Uterus (tissue), 4 donors: ENCODE data around the gene OPRM1. TPM values are rescaled to one million over a fixed set of nuclear protein-coding genes. Genes with fewer than 3 reads are reported as not detected.
"Not testable (repeated sequence)": the region's sequence is repeated elsewhere in the genome, so short reads cannot be mapped to it uniquely, and the experiment has no call there.

Experiments
- DNase-seq, 2 donors: peaks; one replicate each; pipeline ENCODE4 v3.0.0-alpha.2; 2019 to 2020
- H3K27ac ChIP-seq, 2 donors: fragments of 200-600 bp; sonication (generic); 1 replicate in 1 of 2; 2 replicates in 1 of 2; pipeline ENCODE4 v1.5.1; 2016 to 2018
- H3K27me3 ChIP-seq, 2 donors: fragments of 200-600 bp; sonication (generic); one replicate each; pipeline ENCODE4 v1.5.1; 2018 to 2019; ENCODE audit warnings: control low read depth in 1 of 2
- H3K36me3 ChIP-seq, 2 donors: fragments of 200-600 bp; sonication (generic); one replicate each; pipeline ENCODE4 v1.5.1; 2019; ENCODE audit warnings: control low read depth in 1 of 2
- H3K4me1 ChIP-seq, 2 donors: fragments of 200-600 bp; sonication (generic); one replicate each; pipeline ENCODE4 v1.5.1; 2018 to 2019; ENCODE audit warnings: control low read depth in 1 of 2
- H3K4me3 ChIP-seq, 2 donors: fragments of 200-600 bp; sonication (generic); 1 replicate in 1 of 2; 2 replicates in 1 of 2; pipeline ENCODE4 v1.5.1; 2018 to 2019; ENCODE audit warnings: mild to moderate bottlenecking in 1 of 2
- H3K9me3 ChIP-seq, 2 donors: fragments of 200-600 bp; sonication (generic); one replicate each; pipeline ENCODE4 v1.5.1; 2019; ENCODE audit warnings: control low read depth in 1 of 2
- CTCF ChIP-seq, 4 experiments: fragments of 200-600 bp in 2 of 4; fragments of 450-650 bp in 2 of 4; sonication (generic) in 2 of 4; IDR thresholded peaks; one replicate each; pipeline ENCODE4 v1.5.1; 2016 to 2019; ENCODE audit warnings: antibody characterized with exemption in 4 of 4, mild to moderate bottlenecking in 2 of 4, moderate library complexity in 1 of 4
- POLR2A ChIP-seq, 2 donors: fragments of 450-650 bp; IDR thresholded peaks; one replicate each; pipeline ENCODE4 v1.6.1; 2016; ENCODE audit warnings: antibody characterized with exemption in 2 of 2, mild to moderate bottlenecking in 1 of 2, moderate library complexity in 1 of 2
- intact Hi-C: fragments of 100-400 bp; cut with DNase I; formaldehyde crosslinking; loops from one replicate; pipeline ENCODE4 v1.15.1; 2023; ENCODE audit warnings: low total_unique reads
- total RNA-seq, 4 donors: library from RNA; depleted of rRNA in 3 of 4; stranded (reverse); fragments of >200 nt in 3 of 4; gene quantifications; one replicate each; pipeline versions ENCODE4 v1.1.0 to v1.2.4, GENCODE V29; 2014 to 2023
- donor health status: DM: yes; HTN: yes; CAD: no.

Gene OPRM1
- total RNA-seq, 4 donors from 2014 or later: 0.14 TPM; not detected in 3

GRCh38 chr6:154170106-154170505 is 131.1 kb downstream of the OPRM1 start:
- TF ChIP-seq CTCF (IDR thresholded peaks at IDR 0.05): no peak
- TF ChIP-seq POLR2A (IDR thresholded peaks at IDR 0.05): no peak

GRCh38 chr6:154172393-154172792 is 133.4 kb downstream of the OPRM1 start:
- H3K9me3 ChIP-seq, H3K27me3 ChIP-seq, intact Hi-C loops, H3K4me3 ChIP-seq, H3K27ac ChIP-seq, H3K4me1 ChIP-seq, H3K36me3 ChIP-seq, DNase-seq: not testable (repeated sequence)

More at GRCh38 chr6:154170106-154170505, 131.1 kb downstream of the OPRM1 start:
- Histone ChIP-seq H3K9me3 (no peaks in the 10 kb centered on the region), H3K4me3 (no peak overlapping the region), H3K4me1 (no peaks in the 10 kb centered on the region), H3K27ac (no peak overlapping the region), H3K27me3 (no peaks in the 10 kb centered on the region), H3K36me3 (no peaks in the 10 kb centered on the region)
- intact Hi-C loops: no loop called here
- no peak for DNase-seq

DNA sequence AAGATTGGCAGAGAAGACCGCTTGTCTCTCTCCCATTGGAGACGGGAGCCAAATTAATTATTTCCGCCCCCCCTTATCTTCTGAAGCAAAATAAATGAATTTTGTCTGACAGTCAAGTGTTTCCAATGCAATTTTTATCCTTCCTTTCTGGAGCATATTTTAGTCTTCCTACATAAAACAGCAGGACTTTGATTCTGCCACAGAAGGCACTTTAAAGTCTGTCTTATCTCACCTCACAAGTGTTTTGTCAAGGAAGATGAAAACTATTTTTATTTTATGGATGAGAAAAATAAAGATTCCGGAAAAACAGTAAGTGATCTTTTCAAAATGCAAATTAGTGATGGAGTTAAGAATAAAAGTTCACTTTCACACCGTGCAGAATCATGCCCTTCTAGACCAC is 140.4 kb downstream of the OPRM1 start:
- no peak for TF ChIP-seq POLR2A (IDR thresholded peaks at IDR 0.05)
- TF ChIP-seq CTCF (IDR thresholded peaks at IDR 0.05): no peak
- H3K36me3 ChIP-seq: no peaks in the 10 kb centered on the region
- H3K27ac ChIP-seq: no peak overlapping the region
- DNase-seq: no peak
- H3K4me1 ChIP-seq: no peaks in the 10 kb centered on the region
- H3K27me3 ChIP-seq: no peaks in the 10 kb centered on the region
- no peaks in the 10 kb centered on the region for H3K9me3 ChIP-seq
- intact Hi-C loops: no loop called here
- no peak overlapping the region for H3K4me3 ChIP-seq

- H3K4me3 ChIP-seq: no peak overlapping the region
- TF ChIP-seq POLR2A (IDR thresholded peaks at IDR 0.05) (no peak), CTCF (IDR thresholded peaks at IDR 0.05) (no peak)
Observed at GRCh38 chr6:154187203-154187602, 148.2 kb downstream of the OPRM1 start.

DNA sequence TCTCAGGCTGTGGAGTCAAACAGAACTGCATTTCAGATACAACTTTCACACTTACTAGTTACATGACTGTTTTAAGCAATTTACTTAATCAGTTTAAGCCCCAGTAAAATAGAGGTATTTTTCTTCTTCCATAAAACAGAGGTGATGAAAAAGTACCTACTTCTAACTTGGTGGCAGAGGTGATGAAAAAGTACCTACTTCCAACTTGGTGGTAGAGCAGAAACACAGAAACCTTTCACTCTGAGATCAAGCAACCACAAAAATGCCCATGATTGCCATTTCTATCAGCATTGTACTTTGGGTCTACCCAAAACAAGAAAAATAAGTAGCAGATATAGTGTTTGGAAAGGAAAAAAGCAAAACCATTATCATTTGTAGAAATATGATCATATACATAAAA is 148.7 kb downstream of the OPRM1 start:
- TF ChIP-seq CTCF (IDR thresholded peaks at IDR 0.05) (no peak), POLR2A (IDR thresholded peaks at IDR 0.05) (no peak)
- Histone ChIP-seq H3K9me3 (no peaks in the 10 kb centered on the region), H3K4me3 (no peak overlapping the region), H3K36me3 (no peaks in the 10 kb centered on the region), H3K27ac (no peak overlapping the region), H3K4me1 (no peaks in the 10 kb centered on the region), H3K27me3 (no peaks in the 10 kb centered on the region)
- no peak for DNase-seq
- intact Hi-C loops: no loop called here

More at GRCh38 chr6:154187203-154187602, 148.2 kb downstream of the OPRM1 start:
- no peaks in the 10 kb centered on the region for H3K4me1 ChIP-seq
- intact Hi-C loops: no loop called here
- H3K27ac ChIP-seq: no peak overlapping the region
- DNase-seq: no peak
- H3K36me3 ChIP-seq: no peaks in the 10 kb centered on the region
- no peaks in the 10 kb centered on the region for H3K27me3 ChIP-seq
- H3K9me3 ChIP-seq: no peaks in the 10 kb centered on the region

GRCh38 chr6:154196333-154196885 is 157.4 kb downstream of the OPRM1 start:
- H3K36me3 ChIP-seq: no peaks in the 10 kb centered on the region
- intact Hi-C loops: no loop called here

More at GRCh38 chr6:154196333-154196885, 157.4 kb downstream of the OPRM1 start:
- H3K27ac ChIP-seq: no peak overlapping the region
- no peaks in the 10 kb centered on the region for H3K4me1 ChIP-seq
- TF ChIP-seq POLR2A (IDR thresholded peaks at IDR 0.05) (no peak), CTCF (IDR thresholded peaks at IDR 0.05) (no peak)
- no peak overlapping the region for H3K4me3 ChIP-seq
- no peaks in the 10 kb centered on the region for H3K9me3 ChIP-seq
- DNase-seq: no peak
- H3K27me3 ChIP-seq: no peaks in the 10 kb centered on the region
